HEK293 (cell line): ENCODE measurements around the gene UBXN6.
A peak's percentile ranks its signal among the peaks of the same experiment; 100 is the strongest.

Experiments used
- CTCF ChIA-PET: fragments of 350-600 bp; formaldehyde crosslinking; extraction: SDS; loops from one replicate; lab custom pipeline; 2021; ENCODE audit warnings: antibody characterized with exemption; lab: Yijun Ruan, JAX
- POLR2A ChIA-PET: fragments of 300-600 bp; formaldehyde crosslinking; extraction: SDS; loops from one replicate; lab custom pipeline; 2020; ENCODE audit warnings: antibody characterized with exemption, inconsistent platforms; lab: Yijun Ruan, JAX
- H3K27ac ChIP-seq: fragments of 200-500 bp; sonication (Bioruptor generic); 2 replicates; pipeline ENCODE4 v1.5.1; 2014; ENCODE audit warnings: low read depth, low read length, control low read depth, inconsistent platforms; ENCODE audit errors: extremely low read depth
- H3K36me3 ChIP-seq, 2 experiments: fragments of 200-500 bp in 1 of 2; sonication (Bioruptor generic) in 1 of 2; 1 replicate in 1 of 2; 2 replicates in 1 of 2; pipeline ENCODE4 v1.5.1; 2014 to 2017; ENCODE audit warnings: inconsistent platforms in 2 of 2, low read length in 2 of 2; ENCODE audit not compliant: control insufficient read depth in 2 of 2, insufficient read depth in 1 of 2
- H3K4me1 ChIP-seq: fragments of 200-500 bp; sonication (Bioruptor generic); 2 replicates; pipeline ENCODE4 v1.5.1; 2014; ENCODE audit warnings: mild to moderate bottlenecking, low read length, inconsistent platforms; ENCODE audit not compliant: control insufficient read depth, insufficient read depth
- H3K4me3 ChIP-seq: 2 replicates; pipeline ENCODE4 v1.5.1; 2011; ENCODE audit warnings: low read depth, mild to moderate bottlenecking, control low read depth, low read length, moderate library complexity
- H3K9me3 ChIP-seq: fragments of 200-500 bp; sonication (Bioruptor generic); 2 replicates; pipeline ENCODE4 v1.5.1; 2014; ENCODE audit warnings: low read depth, low read length, inconsistent platforms; ENCODE audit not compliant: control insufficient read depth, insufficient read depth
- BCL11B ChIP-seq: fragments of 450-650 bp; formaldehyde crosslinking; IDR thresholded peaks from 2 replicates; pipeline ENCODE4 v1.5.1; 2016; ENCODE audit warnings: low read depth, missing biosample characterization, missing genetic modification characterization
- CTCF ChIP-seq: fragments of 450-650 bp; formaldehyde crosslinking; IDR thresholded peaks from 2 replicates; pipeline ENCODE4 v1.5.1; 2016; ENCODE audit warnings: missing biosample characterization, missing genetic modification characterization
- EGR2 ChIP-seq: fragments of 450-650 bp; formaldehyde crosslinking; IDR thresholded peaks from 2 replicates; pipeline ENCODE4 v1.5.1; 2016; ENCODE audit warnings: low read depth, missing biosample characterization, missing genetic modification characterization
- GFI1B ChIP-seq: fragments of 450-650 bp; formaldehyde crosslinking; IDR thresholded peaks from 2 replicates; pipeline ENCODE4 v1.5.1; 2016; ENCODE audit warnings: missing biosample characterization, missing genetic modification characterization
- GLIS2 ChIP-seq: fragments of 450-650 bp; formaldehyde crosslinking; IDR thresholded peaks from 2 replicates; pipeline ENCODE4 v1.5.1; 2016; ENCODE audit warnings: missing biosample characterization, missing genetic modification characterization
- MYNN ChIP-seq: fragments of 450-650 bp; formaldehyde crosslinking; IDR thresholded peaks from 2 replicates; pipeline ENCODE4 v1.5.1; 2016; ENCODE audit warnings: missing biosample characterization, missing genetic modification characterization, borderline replicate concordance
- MZF1 ChIP-seq: fragments of 450-650 bp; formaldehyde crosslinking; IDR thresholded peaks from 2 replicates; pipeline ENCODE4 v1.5.1; 2017; ENCODE audit warnings: missing biosample characterization, missing genetic modification characterization, borderline replicate concordance
- SCRT1 ChIP-seq: fragments of 450-650 bp; formaldehyde crosslinking; IDR thresholded peaks from 2 replicates; pipeline ENCODE4 v1.5.1; 2016; ENCODE audit warnings: missing biosample characterization, missing genetic modification characterization, borderline replicate concordance
- SCRT2 ChIP-seq: fragments of 450-650 bp; formaldehyde crosslinking; IDR thresholded peaks from 2 replicates; pipeline ENCODE4 v1.5.1; 2016; ENCODE audit warnings: missing biosample characterization, missing genetic modification characterization
- ZBTB49 ChIP-seq: fragments of 450-650 bp; formaldehyde crosslinking; IDR thresholded peaks from 2 replicates; pipeline ENCODE4 v1.5.1; 2016; ENCODE audit warnings: missing biosample characterization, missing genetic modification characterization, low read depth
- ZNF155 ChIP-seq: fragments of 450-650 bp; formaldehyde crosslinking; IDR thresholded peaks from 2 replicates; pipeline ENCODE4 v1.5.1; 2016; ENCODE audit warnings: missing biosample characterization, missing genetic modification characterization
- ZNF19 ChIP-seq: fragments of 450-650 bp; formaldehyde crosslinking; IDR thresholded peaks from 2 replicates; pipeline ENCODE4; 2016; ENCODE audit warnings: missing biosample characterization, missing genetic modification characterization, low read depth
- ZNF311 ChIP-seq: fragments of 450-650 bp; formaldehyde crosslinking; IDR thresholded peaks from 2 replicates; pipeline ENCODE4 v1.5.1; 2017; ENCODE audit warnings: missing biosample characterization, missing genetic modification characterization, borderline replicate concordance
- ZNF324 ChIP-seq: fragments of 450-650 bp; formaldehyde crosslinking; IDR thresholded peaks from 2 replicates; pipeline ENCODE4 v1.5.1; 2016; ENCODE audit warnings: missing biosample characterization, missing genetic modification characterization
- ZNF398 ChIP-seq: fragments of 450-650 bp; formaldehyde crosslinking; IDR thresholded peaks from 2 replicates; pipeline ENCODE4 v1.5.1; 2017; ENCODE audit warnings: missing biosample characterization, missing genetic modification characterization
- ZNF558 ChIP-seq: fragments of 450-650 bp; formaldehyde crosslinking; IDR thresholded peaks from 2 replicates; pipeline ENCODE4 v1.5.1; 2016; ENCODE audit warnings: missing biosample characterization, missing genetic modification characterization
- ZNF580 ChIP-seq: fragments of 450-650 bp; formaldehyde crosslinking; IDR thresholded peaks from 2 replicates; pipeline ENCODE4 v1.5.1; 2016; ENCODE audit warnings: missing biosample characterization, missing genetic modification characterization
- ZNF600 ChIP-seq: fragments of 450-650 bp; formaldehyde crosslinking; IDR thresholded peaks from 2 replicates; pipeline ENCODE4 v1.5.1; 2016; ENCODE audit warnings: missing biosample characterization, missing genetic modification characterization
- ZNF747 ChIP-seq: fragments of 450-650 bp; formaldehyde crosslinking; IDR thresholded peaks from 2 replicates; pipeline ENCODE4 v1.5.1; 2016; ENCODE audit warnings: missing biosample characterization, missing genetic modification characterization
- ZNF776 ChIP-seq: fragments of 450-650 bp; formaldehyde crosslinking; IDR thresholded peaks from 2 replicates; pipeline ENCODE4 v1.5.0; 2017; ENCODE audit warnings: missing biosample characterization, missing genetic modification characterization, borderline replicate concordance
- ZNF791 ChIP-seq: fragments of 450-650 bp; formaldehyde crosslinking; IDR thresholded peaks from 2 replicates; pipeline ENCODE4 v1.5.1; 2016; ENCODE audit warnings: missing biosample characterization, missing genetic modification characterization
- ZSCAN16 ChIP-seq: fragments of 450-650 bp; formaldehyde crosslinking; IDR thresholded peaks from 2 replicates; pipeline ENCODE4 v1.5.1; 2016; ENCODE audit warnings: missing biosample characterization, missing genetic modification characterization

The UBXN6 gene

GRCh38 chr19:4452230-4452990, 5.2 kb downstream of the UBXN6 start:
- Histone ChIP-seq H3K27ac (no peak overlapping the region), H3K36me3 (peaks cover 21 to 70% of the 10 kb centered on the region in 2 experiments), H3K4me3 (no peak overlapping the region), H3K9me3 (no peaks in the 10 kb centered on the region), H3K4me1 (peaks cover 7% of the 10 kb centered on the region)
- CTCF ChIA-PET: no interaction called here
- POLR2A ChIA-PET: interaction anchor here (1.3 to 2.0 kb wide), 2 partner anchors 8 to 19 kb away, joined by 6 to 8 read pairs; partner anchors contain the start of gene HDGFL2
- peak; percentile 83; the same call in 1 of the 2 replicates for TF ChIP-seq SCRT1 (tag by site-specific recombination)
- peak; percentile 42 for TF ChIP-seq ZNF600 (tag by site-specific recombination)
- peak; percentile 86 for TF ChIP-seq SCRT2 (tag by site-specific recombination)
- peak; percentile 21; the same call in 1 of the 2 replicates for TF ChIP-seq CTCF
- TF ChIP-seq ZNF747: no peak
- TF ChIP-seq ZNF311 (tag by site-specific recombination): no peak
- TF ChIP-seq GFI1B (tag by site-specific recombination): no peak
- TF ChIP-seq ZNF324: no peak
- no peak for TF ChIP-seq ZNF558 (tag by site-specific recombination)
- TF ChIP-seq ZNF155 (tag by site-specific recombination): no peak

- H3K27ac ChIP-seq: 0 out of 2 replicates have a peak overlapping the region, but pooled peaks have one; percentile 16
- TF ChIP-seq BCL11B (tag by site-specific recombination) (no peak), ZNF19 (tag by site-specific recombination) (no peak), ZNF776 (tag by site-specific recombination) (no peak), ZNF791 (tag by site-specific recombination) (no peak), MYNN (tag by site-specific recombination) (no peak), ZNF747 (no peak), SCRT1 (tag by site-specific recombination) (0 out of 2 replicates have a peak, but pooled peaks have one; percentile 62), ZBTB49 (no peak), ZNF580 (tag by site-specific recombination) (0 out of 2 replicates have a peak, but pooled peaks have one; percentile 8), MZF1 (tag by site-specific recombination) (no peak), EGR2 (tag by site-specific recombination) (no peak), ZSCAN16 (tag by site-specific recombination) (no peak), SCRT2 (tag by site-specific recombination) (peak; percentile 84), GLIS2 (tag by site-specific recombination) (no peak), ZNF398 (tag by site-specific recombination) (no peak)
- H3K9me3 ChIP-seq: no peaks in the 10 kb centered on the region
- ChIA-PET CTCF (no interaction called here), POLR2A (interaction anchor here (1.3 to 2.6 kb wide), 3 partner anchors 10 to 20 kb away, joined by 4 to 9 read pairs (median 4); no protein-coding TSS in a partner anchor)
- H3K36me3 ChIP-seq: peaks cover 21 to 93% of the 10 kb centered on the region in 2 experiments
- no peaks in the 10 kb centered on the region for H3K4me1 ChIP-seq
- no peak overlapping the region for H3K4me3 ChIP-seq
Measured at GRCh38 chr19:4449639-4450028, 8.0 kb downstream of the UBXN6 start.
